ENCODE measurements around the gene CMTR2.

Gene CMTR2

DNA sequence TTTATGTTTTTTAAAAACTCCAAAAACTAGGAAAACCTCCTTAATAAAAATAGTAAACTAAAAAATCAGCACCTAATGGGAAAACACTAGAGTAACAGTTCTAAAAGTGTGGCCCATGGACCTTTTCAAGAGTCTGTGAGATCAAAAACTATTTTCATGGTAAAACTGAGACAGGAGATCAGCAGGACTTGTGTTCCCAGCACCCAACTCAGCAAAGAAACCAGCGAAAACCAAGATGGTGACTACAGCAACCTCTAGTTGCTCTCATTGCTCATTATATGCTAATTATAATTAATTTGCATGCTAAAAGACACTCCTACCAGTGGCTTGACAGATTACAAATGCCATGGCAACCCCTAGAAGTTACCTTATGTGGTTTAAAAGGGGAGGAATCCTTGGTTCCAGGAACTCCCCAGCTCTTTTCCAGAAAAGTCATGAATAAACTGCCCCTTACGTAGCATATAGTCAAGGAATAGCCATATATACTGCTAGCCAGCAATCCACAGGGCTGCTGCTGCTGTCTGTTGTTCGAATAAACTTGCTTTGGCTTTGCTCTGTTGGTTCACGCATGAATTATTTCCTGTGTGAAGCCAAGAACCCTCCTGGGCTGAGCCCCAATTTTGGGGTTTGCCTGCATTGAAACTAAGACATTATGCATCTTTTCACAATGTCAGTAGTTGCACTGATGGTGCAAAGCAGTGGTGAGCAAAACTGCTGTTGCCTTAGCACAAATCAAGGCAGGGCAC is 12.4 kb downstream of the CMTR2 start:
- DNase-seq (ENCODE audit: extremely low read depth, low read depth) = no peak
- TF ChIP-seq, protein P1, sequence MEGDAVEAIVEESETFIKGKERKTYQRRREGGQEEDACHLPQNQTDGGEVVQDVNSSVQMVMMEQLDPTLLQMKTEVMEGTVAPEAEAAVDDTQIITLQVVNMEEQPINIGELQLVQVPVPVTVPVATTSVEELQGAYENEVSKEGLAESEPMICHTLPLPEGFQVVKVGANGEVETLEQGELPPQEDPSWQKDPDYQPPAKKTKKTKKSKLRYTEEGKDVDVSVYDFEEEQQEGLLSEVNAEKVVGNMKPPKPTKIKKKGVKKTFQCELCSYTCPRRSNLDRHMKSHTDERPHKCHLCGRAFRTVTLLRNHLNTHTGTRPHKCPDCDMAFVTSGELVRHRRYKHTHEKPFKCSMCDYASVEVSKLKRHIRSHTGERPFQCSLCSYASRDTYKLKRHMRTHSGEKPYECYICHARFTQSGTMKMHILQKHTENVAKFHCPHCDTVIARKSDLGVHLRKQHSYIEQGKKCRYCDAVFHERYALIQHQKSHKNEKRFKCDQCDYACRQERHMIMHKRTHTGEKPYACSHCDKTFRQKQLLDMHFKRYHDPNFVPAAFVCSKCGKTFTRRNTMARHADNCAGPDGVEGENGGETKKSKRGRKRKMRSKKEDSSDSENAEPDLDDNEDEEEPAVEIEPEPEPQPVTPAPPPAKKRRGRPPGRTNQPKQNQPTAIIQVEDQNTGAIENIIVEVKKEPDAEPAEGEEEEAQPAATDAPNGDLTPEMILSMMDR (IDR thresholded peaks at IDR 0.05; ENCODE audit: low read depth, low read length) = no peak

DNA sequence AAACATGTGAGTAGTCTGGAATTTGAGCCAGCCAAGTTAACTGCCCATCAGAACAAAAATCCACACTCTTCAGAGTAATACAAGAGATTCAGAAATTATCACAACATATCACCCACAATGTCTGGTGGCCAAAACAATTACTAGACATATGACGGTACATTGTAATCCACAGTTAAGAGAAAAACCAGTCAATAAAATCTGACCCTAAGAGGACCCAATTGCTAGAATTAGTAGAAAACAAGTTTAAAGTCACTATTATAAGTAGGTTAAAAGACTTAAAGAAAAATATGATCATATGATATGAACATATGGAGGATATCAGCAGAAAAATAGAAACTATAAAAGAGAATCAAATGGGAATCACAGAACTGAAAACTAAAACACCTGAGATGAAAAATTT is 15.8 kb downstream of the CMTR2 start:
- no peak for DNase-seq (ENCODE audit: extremely low read depth, low read depth)
- TF ChIP-seq, protein P1 (IDR thresholded peaks at IDR 0.05; ENCODE audit: low read depth, low read length) = no peak

DNA sequence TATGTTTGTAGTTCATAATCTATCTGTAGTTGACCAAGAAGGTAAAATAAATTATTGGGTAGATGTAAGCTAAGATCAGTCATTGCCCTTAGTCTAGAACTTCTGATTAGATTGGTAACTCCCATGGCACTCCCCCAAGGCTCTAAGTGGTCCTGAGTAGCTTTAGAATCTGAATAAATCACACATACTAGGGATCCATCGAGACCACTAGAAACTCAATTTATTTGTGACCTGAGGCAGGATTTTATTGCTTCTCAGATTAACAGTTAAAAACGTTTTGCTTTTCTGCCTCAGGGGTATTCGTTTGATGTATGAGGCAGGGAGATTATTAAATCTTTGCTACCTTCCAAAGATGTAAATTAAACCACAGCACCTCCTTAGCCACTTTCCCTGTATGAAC is 24.9 kb downstream of the CMTR2 start:
- TF ChIP-seq, protein P1 (IDR thresholded peaks at IDR 0.05; ENCODE audit: low read depth, low read length) = no peak
- no peak for DNase-seq (ENCODE audit: extremely low read depth, low read depth)

DNA sequence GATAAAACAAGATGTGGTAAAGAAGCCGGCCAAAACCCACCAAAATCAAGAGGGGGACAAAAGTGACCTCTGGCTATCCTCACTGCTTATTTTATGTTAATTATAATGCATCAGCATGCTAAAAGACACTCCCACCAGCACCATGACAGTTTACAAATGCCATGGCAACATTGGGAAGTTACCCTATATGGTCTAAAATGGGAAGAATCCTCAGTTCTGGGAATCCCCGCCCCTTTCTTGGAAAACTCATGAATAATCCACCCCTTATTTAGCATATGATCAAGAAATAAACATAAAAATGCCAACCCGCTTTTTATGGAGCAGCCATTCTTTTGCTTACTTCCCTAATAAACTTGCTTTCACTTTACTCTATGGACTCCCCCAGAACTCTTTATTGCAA is 25.6 kb downstream of the CMTR2 start:
- TF ChIP-seq, protein P1 (IDR thresholded peaks at IDR 0.05; ENCODE audit: low read depth, low read length) = no peak
- no peak for DNase-seq (ENCODE audit: extremely low read depth, low read depth)

DNA sequence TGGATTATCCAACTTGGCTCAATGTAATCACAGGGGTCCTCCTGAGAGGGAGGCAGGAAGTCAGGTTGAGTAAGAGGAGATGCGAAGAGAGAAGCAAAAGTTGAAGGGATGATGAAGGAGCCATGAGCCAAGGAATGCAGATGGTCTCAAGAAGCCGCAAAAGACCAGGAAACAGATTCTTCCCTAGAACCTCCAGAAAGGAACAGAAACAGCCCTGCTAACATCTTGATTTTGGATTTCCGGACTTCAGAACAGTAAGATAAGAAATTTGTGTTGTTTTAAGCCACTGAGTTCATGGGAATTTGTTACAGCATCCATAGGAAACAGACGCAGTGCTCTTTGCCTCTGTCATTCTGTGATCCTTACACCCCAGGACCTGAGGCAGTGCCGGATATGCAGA is 26.8 kb downstream of the CMTR2 start:
- TF ChIP-seq, protein P1 (IDR thresholded peaks at IDR 0.05; ENCODE audit: low read depth, low read length) = no peak
- DNase-seq (ENCODE audit: extremely low read depth, low read depth) = no peak

DNA sequence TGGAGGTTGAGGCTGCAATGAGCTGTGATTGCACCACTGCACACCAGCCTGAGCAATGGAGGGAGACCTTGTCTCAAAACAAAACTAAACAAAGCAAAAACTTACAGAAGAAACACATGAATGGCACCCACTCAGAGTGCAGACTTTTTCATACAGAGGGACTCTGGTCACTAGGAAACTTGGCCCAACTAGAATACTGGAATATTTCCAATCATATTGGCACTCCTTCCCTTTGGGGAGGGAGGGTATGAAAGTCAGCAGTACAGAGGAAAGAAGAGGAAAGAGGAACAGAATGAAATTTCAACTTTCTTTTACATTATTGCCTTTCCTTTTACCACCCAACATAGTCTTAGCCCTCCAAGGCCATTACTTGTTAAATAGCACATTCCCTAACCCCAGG is 28.2 kb downstream of the CMTR2 start:
- TF ChIP-seq, protein P1 (IDR thresholded peaks at IDR 0.05; ENCODE audit: low read depth, low read length) = no peak
- no peak for DNase-seq (ENCODE audit: extremely low read depth, low read depth)

DNA sequence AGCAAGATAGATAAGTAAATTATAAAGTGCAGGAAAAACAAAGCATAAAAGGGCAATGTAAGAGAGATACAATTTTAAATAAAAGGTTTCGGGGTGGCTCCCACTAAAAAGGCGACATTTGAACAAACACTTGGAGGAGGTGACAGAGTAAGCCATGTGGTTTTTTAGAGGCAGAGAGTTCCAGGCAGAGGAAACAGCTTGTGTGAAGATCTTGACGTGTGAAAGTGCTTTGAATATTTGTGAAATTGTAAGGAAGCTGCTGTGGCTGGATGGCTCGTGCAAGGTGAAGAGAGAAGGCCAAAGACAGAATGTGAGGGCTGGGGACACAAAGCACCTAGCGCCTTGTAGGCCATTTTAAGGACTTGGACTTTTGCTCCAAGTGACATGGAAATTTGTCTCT is 30.1 kb downstream of the CMTR2 start:
- TF ChIP-seq, protein P1 (IDR thresholded peaks at IDR 0.05; ENCODE audit: low read depth, low read length) = no peak
- no peak for DNase-seq (ENCODE audit: extremely low read depth, low read depth)
